ENCODE measurements around the gene STX16. TPM values are rescaled to one million over a fixed set of nuclear protein-coding genes. Genes with fewer than 3 reads are reported as not detected.

Gene STX16
- total and polyA plus RNA-seq, 2 experiments from 2014 or later, result 23.2 to 41.8 TPM

- Histone ChIP-seq H3K27me3 (no peaks in the 10 kb centered on the region), H3K4me1 (ENCODE audit: insufficient read depth) (peaks cover 34% of the 10 kb centered on the region), H3K27ac (peak overlapping the region; percentile 87), H3K36me3 (replicated peaks; ENCODE audit: insufficient read depth, low read depth) (no peaks in the 10 kb centered on the region), H2AFZ (no peak overlapping the region), H3K4me2 (peak overlapping the region; percentile 34), H4K20me1 (ENCODE audit: insufficient read depth, poor library complexity, severe bottlenecking) (no peaks in the 10 kb centered on the region), H3K79me2 (no peaks in the 10 kb centered on the region), H3K9me3 (ENCODE audit: low read depth) (no peaks in the 10 kb centered on the region), H3K4me3 (no peak overlapping the region), H3K9me2 (replicated peaks; ENCODE audit: insufficient read depth) (no peaks in the 10 kb centered on the region)
- TF ChIP-seq, protein P1, sequence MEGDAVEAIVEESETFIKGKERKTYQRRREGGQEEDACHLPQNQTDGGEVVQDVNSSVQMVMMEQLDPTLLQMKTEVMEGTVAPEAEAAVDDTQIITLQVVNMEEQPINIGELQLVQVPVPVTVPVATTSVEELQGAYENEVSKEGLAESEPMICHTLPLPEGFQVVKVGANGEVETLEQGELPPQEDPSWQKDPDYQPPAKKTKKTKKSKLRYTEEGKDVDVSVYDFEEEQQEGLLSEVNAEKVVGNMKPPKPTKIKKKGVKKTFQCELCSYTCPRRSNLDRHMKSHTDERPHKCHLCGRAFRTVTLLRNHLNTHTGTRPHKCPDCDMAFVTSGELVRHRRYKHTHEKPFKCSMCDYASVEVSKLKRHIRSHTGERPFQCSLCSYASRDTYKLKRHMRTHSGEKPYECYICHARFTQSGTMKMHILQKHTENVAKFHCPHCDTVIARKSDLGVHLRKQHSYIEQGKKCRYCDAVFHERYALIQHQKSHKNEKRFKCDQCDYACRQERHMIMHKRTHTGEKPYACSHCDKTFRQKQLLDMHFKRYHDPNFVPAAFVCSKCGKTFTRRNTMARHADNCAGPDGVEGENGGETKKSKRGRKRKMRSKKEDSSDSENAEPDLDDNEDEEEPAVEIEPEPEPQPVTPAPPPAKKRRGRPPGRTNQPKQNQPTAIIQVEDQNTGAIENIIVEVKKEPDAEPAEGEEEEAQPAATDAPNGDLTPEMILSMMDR (IDR thresholded peaks at IDR 0.05; ENCODE audit: poor library complexity), result no peak
- TF ChIP-seq EZH2phosphoT487 (IDR thresholded peaks at IDR 0.05; ENCODE audit: low read depth, severe bottlenecking, unreplicated experiment), result no peak
- no peak for TF ChIP-seq EZH2 (IDR thresholded peaks at IDR 0.05; ENCODE audit: borderline replicate concordance)
- peak; percentile 51 for DNase-seq (ENCODE audit: low spot score)
- 35% methylated on average over 7 of the region's 7 CpGs for WGBS (ENCODE audit: low lambda C conversion rate, missing lambda C conversion rate)
Measured at GRCh38 chr20:58690396-58691135, 39.5 kb downstream of the STX16 start.

GRCh38 chr20:58691773-58692578, 40.9 kb downstream of the STX16 start:
- Histone ChIP-seq H3K79me2 (no peaks in the 10 kb centered on the region), H3K9me2 (replicated peaks; ENCODE audit: insufficient read depth) (no peaks in the 10 kb centered on the region), H3K4me2 (peak overlapping the region; percentile 67), H2AFZ (peak overlapping the region; percentile 93), H3K27me3 (no peaks in the 10 kb centered on the region), H3K36me3 (replicated peaks; ENCODE audit: insufficient read depth, low read depth) (no peaks in the 10 kb centered on the region), H4K20me1 (ENCODE audit: insufficient read depth, poor library complexity, severe bottlenecking) (no peaks in the 10 kb centered on the region), H3K27ac (peak overlapping the region; percentile 87), H3K9me3 (ENCODE audit: low read depth) (no peaks in the 10 kb centered on the region), H3K4me3 (no peak overlapping the region), H3K4me1 (ENCODE audit: insufficient read depth) (peaks cover 34% of the 10 kb centered on the region)
- DNase-seq (ENCODE audit: low spot score), result no peak
- WGBS (ENCODE audit: low lambda C conversion rate, missing lambda C conversion rate), result 87% methylated on average over 25 of the region's 31 CpGs
- TF ChIP-seq EZH2 (IDR thresholded peaks at IDR 0.05; ENCODE audit: borderline replicate concordance) (no peak), EZH2phosphoT487 (IDR thresholded peaks at IDR 0.05; ENCODE audit: low read depth, severe bottlenecking, unreplicated experiment) (no peak)
- TF ChIP-seq, protein P1 (IDR thresholded peaks at IDR 0.05; ENCODE audit: poor library complexity), result no peak

GRCh38 chr20:58692579-58693225, 41.6 kb downstream of the STX16 start, which contains the start of gene NPEPL1:
Gene NPEPL1 (plus strand): TSS chr20:58692800. CDS start chr20:58692901, 101 bp downstream.
- Histone ChIP-seq H3K9me2 (replicated peaks; ENCODE audit: insufficient read depth) (no peaks in the 10 kb centered on the region), H3K27ac (peak within 1 kb of the TSS; percentile 87), H4K20me1 (ENCODE audit: insufficient read depth, poor library complexity, severe bottlenecking) (no peaks in the 10 kb centered on the region), H3K27me3 (no peaks in the 10 kb centered on the region), H3K4me1 (ENCODE audit: insufficient read depth) (peaks cover 34% of the 10 kb centered on the region), H3K9me3 (ENCODE audit: low read depth) (no peaks in the 10 kb centered on the region), H3K4me3 (no peak within 1 kb of the TSS), H3K4me2 (peak within 1 kb of the TSS; percentile 81), H3K79me2 (no peaks in the 10 kb centered on the region), H3K36me3 (replicated peaks; ENCODE audit: insufficient read depth, low read depth) (no peaks in the 10 kb centered on the region), H2AFZ (peak within 1 kb of the TSS; percentile 93)
- peak; percentile 91 for DNase-seq (ENCODE audit: low spot score)
- WGBS (ENCODE audit: low lambda C conversion rate, missing lambda C conversion rate), result 9% methylated on average over 25 of the region's 93 CpGs
- TF ChIP-seq, protein P1 (IDR thresholded peaks at IDR 0.05; ENCODE audit: poor library complexity), result no peak
- TF ChIP-seq EZH2 (IDR thresholded peaks at IDR 0.05; ENCODE audit: borderline replicate concordance) (no peak), EZH2phosphoT487 (IDR thresholded peaks at IDR 0.05; ENCODE audit: low read depth, severe bottlenecking, unreplicated experiment) (no peak)

Data from hepatocyte (in vitro differentiated cells).